Right atrium auricular region (tissue), 2 donors: ENCODE results near the gene C17orf67. TPM values are rescaled to one million over a fixed set of nuclear protein-coding genes. Genes with fewer than 3 reads are reported as not detected.

Experiments
- DNase-seq: peaks from one replicate; pipeline ENCODE4 v3.0.0-alpha.2; 2019; ENCODE audit warnings: low spot score
- H3K27ac ChIP-seq, 2 donors: fragments of 200-600 bp; sonication (generic); 1 replicate in 1 of 2; 2 replicates in 1 of 2; pipeline ENCODE4 v1.5.1; 2016 to 2019
- H3K27me3 ChIP-seq, 2 donors: fragments of 200-600 bp; sonication (generic); one replicate each; pipeline versions ENCODE4 v1.5.1 to v1.6.0; 2017 to 2019
- H3K36me3 ChIP-seq: fragments of 200-600 bp; sonication (generic); one replicate; pipeline ENCODE4 v1.5.1; 2016
- H3K4me1 ChIP-seq, 2 donors: fragments of 200-600 bp; sonication (generic); one replicate each; pipeline versions ENCODE4 v1.5.1 to v1.6.0; 2017 to 2019
- H3K4me3 ChIP-seq, 2 donors: fragments of 200-600 bp; sonication (generic); 1 replicate in 1 of 2; 2 replicates in 1 of 2; pipeline ENCODE4 v1.5.1; 2017 to 2019; ENCODE audit warnings: mild to moderate bottlenecking in 1 of 2, moderate library complexity in 1 of 2
- H3K9me3 ChIP-seq, 2 donors: fragments of 200-600 bp; sonication (generic); one replicate each; pipeline ENCODE4 v1.5.1; 2019
- total RNA-seq, 2 donors: library from RNA; depleted of rRNA; stranded (reverse); fragments of >200 nt; gene quantifications; one replicate each; pipeline ENCODE4 v1.1.0, GENCODE V29; 2016
- TF ChIP-seq, protein P1 (sequence below), 2 donors: fragments of 200-600 bp; sonication (generic); IDR thresholded peaks; one replicate each; pipeline ENCODE4 v1.5.1; 2019; ENCODE audit warnings: antibody characterized with exemption in 2 of 2

Gene C17orf67
- total RNA-seq, 2 donors from 2014 or later, result 0.51 TPM; not detected in 1

GRCh38 chr17:56863974-56864373, 30.3 kb upstream of the C17orf67 start:
- no peak for DNase-seq
- TF ChIP-seq, protein P1, sequence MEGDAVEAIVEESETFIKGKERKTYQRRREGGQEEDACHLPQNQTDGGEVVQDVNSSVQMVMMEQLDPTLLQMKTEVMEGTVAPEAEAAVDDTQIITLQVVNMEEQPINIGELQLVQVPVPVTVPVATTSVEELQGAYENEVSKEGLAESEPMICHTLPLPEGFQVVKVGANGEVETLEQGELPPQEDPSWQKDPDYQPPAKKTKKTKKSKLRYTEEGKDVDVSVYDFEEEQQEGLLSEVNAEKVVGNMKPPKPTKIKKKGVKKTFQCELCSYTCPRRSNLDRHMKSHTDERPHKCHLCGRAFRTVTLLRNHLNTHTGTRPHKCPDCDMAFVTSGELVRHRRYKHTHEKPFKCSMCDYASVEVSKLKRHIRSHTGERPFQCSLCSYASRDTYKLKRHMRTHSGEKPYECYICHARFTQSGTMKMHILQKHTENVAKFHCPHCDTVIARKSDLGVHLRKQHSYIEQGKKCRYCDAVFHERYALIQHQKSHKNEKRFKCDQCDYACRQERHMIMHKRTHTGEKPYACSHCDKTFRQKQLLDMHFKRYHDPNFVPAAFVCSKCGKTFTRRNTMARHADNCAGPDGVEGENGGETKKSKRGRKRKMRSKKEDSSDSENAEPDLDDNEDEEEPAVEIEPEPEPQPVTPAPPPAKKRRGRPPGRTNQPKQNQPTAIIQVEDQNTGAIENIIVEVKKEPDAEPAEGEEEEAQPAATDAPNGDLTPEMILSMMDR (IDR thresholded peaks at IDR 0.05), result no peak
- Histone ChIP-seq H3K4me3 (no peak overlapping the region), H3K36me3 (peaks cover 16% of the 10 kb centered on the region), H3K9me3 (no peaks in the 10 kb centered on the region), H3K27ac (no peak overlapping the region), H3K4me1 (no peaks in the 10 kb centered on the region), H3K27me3 (no peaks in the 10 kb centered on the region)

DNA sequence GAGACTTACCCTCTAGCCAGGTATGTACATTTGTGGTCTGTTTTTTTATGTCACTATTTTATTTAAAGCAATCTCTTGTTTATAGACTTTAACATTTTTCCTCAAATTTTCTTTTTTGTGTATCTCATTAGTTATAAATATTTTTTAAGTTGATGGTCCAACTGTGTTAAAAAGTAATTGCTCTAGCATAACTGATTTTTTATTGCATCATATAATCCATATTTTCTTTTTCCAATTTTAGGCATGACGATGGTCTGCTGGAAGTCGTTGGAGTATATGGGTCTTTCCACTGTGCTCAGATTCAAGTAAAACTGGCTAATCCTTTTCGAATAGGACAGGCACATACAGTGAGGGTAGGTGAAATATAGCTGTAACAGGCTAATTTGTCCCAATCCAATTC, 28.2 kb upstream of the C17orf67 start:
- TF ChIP-seq, protein P1 (IDR thresholded peaks at IDR 0.05), result no peak
- Histone ChIP-seq H3K36me3 (peaks cover 19% of the 10 kb centered on the region), H3K27me3 (no peaks in the 10 kb centered on the region), H3K4me1 (no peaks in the 10 kb centered on the region), H3K9me3 (no peaks in the 10 kb centered on the region), H3K27ac (no peak overlapping the region), H3K4me3 (no peak overlapping the region)
- no peak for DNase-seq

DNA sequence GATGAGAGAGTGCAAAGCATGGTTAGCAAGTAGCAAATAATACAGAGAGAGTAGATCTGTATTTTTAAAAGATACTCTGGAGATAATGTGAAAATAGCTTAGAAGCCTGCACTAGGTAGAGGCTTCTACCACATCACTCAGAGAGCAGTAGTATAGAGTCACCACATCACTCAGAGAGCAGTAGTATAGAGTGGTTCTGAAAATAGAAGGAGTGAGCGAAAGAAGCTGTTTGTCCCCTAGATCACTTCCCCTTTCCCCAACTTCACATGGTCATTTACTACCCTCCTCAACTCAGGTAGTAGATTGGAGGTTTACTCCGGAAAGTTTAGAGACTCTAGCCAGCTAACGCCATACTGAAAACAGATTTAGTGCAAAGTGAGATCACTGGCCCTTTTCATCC, 17.3 kb upstream of the C17orf67 start:
- TF ChIP-seq, protein P1 (IDR thresholded peaks at IDR 0.05), result no peak
- no peak for DNase-seq
- Histone ChIP-seq H3K4me3 (no peak overlapping the region), H3K9me3 (no peaks in the 10 kb centered on the region), H3K27me3 (no peaks in the 10 kb centered on the region), H3K4me1 (no peaks in the 10 kb centered on the region), H3K36me3 (peaks cover 8% of the 10 kb centered on the region), H3K27ac (no peak overlapping the region)

DNA sequence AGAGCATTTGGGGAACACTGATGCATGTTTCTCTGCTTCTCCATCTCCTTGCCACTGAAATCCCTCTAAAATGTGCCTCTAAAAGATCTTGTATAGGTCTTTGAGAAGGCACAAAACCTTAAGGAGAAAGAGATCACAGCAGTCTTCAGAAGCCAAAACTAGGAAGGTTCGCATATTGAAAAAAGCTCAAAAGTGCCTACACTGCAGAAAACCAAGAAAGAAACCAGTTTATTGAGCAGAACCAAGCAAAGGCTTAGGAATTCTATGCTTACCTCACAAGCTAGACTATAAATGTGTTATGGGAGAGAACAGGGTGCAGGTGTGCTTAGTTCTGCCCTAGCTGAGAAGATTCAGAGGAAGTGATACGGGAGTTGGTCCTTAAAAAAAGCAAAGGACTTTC, 16.9 kb upstream of the C17orf67 start:
- Histone ChIP-seq H3K36me3 (peaks cover 8% of the 10 kb centered on the region), H3K27me3 (no peaks in the 10 kb centered on the region), H3K4me3 (no peak overlapping the region), H3K4me1 (no peaks in the 10 kb centered on the region), H3K9me3 (no peaks in the 10 kb centered on the region), H3K27ac (no peak overlapping the region)
- TF ChIP-seq, protein P1 (IDR thresholded peaks at IDR 0.05), result no peak
- no peak for DNase-seq

- Histone ChIP-seq H3K27ac (no peak overlapping the region), H3K4me3 (no peak overlapping the region), H3K9me3 (no peaks in the 10 kb centered on the region), H3K4me1 (no peaks in the 10 kb centered on the region), H3K27me3 (no peaks in the 10 kb centered on the region), H3K36me3 (peaks cover 8% of the 10 kb centered on the region)
- TF ChIP-seq, protein P1 (IDR thresholded peaks at IDR 0.05), result no peak
- no peak for DNase-seq
Measured at GRCh38 chr17:56849131-56849530, 15.4 kb upstream of the C17orf67 start.

- peaks cover 8% of the 10 kb centered on the region for H3K36me3 ChIP-seq
- no peak for DNase-seq
- TF ChIP-seq, protein P1 (IDR thresholded peaks at IDR 0.05), result no peak
- H3K27me3 ChIP-seq, result no peaks in the 10 kb centered on the region
- H3K9me3 ChIP-seq, result no peaks in the 10 kb centered on the region
- H3K4me3 ChIP-seq, result no peak overlapping the region
- no peak overlapping the region for H3K27ac ChIP-seq
- H3K4me1 ChIP-seq, result peaks cover 0 to 9% of the 10 kb centered on the region in 2 donors
Measured at GRCh38 chr17:56847106-56847505, 13.4 kb upstream of the C17orf67 start.
